HG02678 (cell line): ENCODE results near the gene SHROOM4.

Source experiments
- ATAC-seq: cut with Tn5 transposase; IDR thresholded peaks from one replicate; pipeline ENCODE4 v1.9.1; 2021; ENCODE audit warnings: mild to moderate bottlenecking, moderate library complexity; ENCODE audit not compliant: unreplicated experiment

Gene SHROOM4

DNA sequence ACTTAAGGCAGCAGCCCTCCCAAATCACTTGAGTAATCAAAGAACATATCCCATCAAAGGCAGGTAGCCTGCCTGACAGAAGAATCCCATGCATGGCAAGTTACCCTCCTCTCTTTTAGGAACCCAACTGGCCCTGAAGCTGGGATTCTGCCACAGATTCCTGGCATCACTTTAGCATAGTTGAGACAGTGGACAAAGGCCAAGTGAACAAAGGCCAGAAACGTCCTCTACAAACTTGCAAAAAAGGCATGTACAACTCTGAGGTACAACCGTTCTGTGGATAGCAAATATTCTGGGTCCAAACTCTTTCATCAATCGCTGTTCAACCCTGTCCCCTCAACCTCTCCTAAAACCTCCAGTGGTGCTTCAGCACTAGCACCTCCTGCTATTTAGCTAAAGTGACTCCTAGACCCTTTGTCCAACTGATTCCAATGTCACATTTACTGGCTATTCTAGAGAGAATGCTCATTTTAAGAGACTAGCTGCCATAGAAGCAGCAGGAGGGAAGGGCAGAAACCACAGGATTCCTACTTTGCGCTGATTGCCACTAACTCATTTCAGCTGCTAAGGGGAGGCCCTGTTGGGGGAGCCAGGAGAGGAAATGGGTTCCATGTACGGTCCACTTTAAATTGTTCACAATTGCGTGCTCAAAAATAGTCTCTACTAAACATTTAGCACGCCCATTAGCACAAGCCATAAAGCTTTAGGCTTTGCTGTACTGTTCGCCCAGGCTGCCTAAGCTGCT is 105.9 kb downstream of the SHROOM4 start:
- no peak for ATAC-seq

DNA sequence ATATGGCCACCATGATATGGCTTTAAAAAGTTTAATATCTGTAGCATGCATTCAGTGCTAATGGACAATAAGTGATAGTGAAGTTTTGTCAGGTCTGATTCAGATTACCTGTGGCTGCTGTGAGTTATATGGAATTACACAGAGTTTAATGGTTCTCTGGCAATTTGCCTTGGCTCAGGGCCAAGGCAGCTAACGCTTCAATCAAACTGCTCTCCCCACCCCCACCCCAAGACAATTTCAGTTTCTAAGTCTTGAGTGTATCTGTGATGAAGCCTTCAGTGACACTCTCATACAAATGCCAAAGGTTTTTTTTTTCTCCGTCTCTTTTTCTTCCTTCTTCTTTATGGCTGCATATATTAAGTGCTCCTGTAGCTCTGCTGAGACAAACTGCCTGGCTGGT is 106.6 kb downstream of the SHROOM4 start:
- ATAC-seq = no peak

DNA sequence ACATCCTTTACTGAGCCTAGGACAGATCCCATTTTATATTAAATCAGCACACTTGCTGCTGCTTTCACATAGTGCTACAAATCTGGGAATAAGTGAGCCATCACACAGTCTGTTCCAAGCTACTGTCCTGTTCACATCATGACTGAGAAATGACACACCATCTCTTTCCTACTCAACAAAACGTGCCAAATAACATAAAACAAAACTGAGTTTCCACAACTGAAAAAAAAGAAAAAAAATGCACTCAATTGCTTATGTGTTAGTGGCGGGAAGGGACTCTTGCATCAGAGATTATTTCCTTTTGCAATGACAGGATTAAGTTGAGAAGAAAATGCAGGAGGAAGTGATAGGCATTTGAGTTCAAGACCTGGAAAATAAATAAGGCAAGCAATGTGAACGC is 109.0 kb downstream of the SHROOM4 start:
- no peak for ATAC-seq

DNA sequence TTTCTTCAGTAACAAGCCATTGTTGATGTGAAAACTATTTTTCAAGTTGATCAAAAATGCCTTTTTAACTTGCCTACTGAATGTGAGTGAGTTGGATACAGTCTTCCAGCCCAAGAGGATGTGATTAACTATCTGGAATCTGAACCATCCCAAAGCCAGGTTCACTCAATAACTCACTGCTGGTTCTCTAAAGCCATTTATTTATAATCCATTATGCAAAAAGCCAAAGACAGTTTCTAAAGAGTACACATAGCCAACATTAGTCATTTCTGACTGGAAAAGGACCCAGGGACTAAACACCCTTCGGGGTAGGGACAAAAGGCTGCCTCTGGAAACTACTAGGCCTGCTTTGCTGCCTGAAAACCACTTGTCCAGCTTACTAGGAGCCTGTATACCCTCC is 109.6 kb downstream of the SHROOM4 start:
- no peak for ATAC-seq

DNA sequence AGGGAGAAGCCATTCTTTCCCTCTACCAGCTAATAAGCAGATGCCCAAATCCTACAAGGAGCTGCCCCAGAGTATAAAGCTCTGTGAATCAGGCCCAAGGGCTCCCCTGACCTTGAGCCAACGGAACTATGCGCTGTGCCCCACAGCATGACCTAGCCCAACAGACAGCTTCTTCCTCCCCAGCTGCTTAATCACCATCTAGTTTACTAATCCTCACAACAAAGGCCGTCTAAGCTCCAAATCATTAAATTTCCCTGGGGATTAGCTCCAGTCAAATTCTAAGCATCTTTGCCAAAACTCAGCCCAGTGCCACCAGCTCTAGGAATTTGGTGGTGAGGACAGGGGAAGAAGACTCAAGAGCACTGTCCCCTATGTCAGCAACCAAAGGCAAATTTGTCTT is 113.1 kb downstream of the SHROOM4 start:
- no peak for ATAC-seq

DNA sequence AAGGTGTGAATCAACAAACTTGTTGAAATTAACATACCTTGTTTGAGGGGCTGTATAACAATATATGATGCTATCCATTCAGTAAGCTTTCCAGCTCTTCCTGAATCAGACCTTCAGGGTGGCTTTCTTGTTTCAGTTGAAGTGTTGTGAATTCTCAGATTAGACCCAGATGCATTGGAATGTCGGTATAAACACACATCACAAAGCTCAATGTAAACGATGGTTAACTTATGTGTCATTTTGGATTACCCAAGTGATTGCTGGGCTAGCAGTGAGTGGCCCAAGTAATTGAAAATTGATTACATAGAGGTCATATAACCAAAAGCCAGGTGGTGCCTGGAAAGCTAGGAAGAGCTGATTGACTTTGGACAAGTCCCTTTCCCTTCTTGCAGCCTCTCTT is 115.0 kb downstream of the SHROOM4 start:
- ATAC-seq = no peak

DNA sequence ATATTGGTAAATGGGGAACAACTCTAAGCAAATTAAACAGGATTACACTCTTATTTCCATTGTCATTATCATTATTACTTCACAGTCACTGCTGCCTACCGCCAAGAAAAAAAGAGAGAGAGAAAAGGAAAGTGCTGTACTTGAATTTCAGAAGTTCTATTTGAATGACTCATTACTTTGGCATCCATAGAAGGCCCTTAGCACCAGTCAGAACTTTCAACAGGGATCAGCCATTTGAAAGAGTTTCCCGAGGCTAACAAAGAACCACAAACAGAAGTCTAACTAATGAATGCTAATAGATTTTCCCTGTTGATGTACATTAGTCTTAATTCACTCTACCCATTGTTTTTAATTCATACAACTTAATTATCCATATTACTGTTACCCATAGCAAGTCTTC is 116.3 kb downstream of the SHROOM4 start:
- no peak for ATAC-seq

DNA sequence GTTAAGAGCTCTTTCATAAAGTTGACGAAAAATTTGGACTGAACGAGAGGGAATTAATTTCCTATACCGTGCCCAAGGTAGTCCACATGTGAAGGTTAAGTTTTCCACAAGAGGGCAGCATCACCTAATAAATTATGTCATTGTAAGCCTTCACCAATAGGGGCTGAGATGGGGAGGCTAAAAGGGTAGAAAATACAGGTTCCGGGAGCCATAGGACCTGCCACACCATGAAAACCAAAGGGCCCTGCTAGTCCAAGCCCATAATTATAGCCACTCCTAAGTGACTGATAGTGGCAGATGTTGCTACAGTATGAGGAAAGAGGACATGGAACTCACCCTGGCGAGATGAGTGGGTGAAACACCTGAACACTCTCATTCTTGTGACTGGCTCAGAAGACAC is 122.2 kb downstream of the SHROOM4 start:
- ATAC-seq = peak; percentile 84

DNA sequence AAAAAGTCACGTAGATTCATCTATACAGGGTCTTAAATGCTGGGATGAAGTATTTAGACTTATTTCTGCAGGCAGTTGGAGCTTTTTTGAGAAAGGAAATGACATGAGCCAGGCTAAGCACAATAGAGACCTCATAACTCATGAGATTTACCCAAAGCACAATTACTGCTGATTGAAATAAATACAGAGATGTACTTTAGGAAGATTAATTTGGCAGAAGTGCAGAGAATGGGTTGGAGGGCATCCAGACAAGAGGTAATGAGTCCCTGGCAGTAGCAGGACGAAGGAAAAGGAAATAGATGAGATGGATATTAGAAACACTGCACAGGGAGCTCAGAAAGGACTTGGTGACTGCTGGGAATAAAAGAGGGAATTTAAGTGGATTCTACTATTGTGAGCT is 129.1 kb downstream of the SHROOM4 start:
- no peak for ATAC-seq

DNA sequence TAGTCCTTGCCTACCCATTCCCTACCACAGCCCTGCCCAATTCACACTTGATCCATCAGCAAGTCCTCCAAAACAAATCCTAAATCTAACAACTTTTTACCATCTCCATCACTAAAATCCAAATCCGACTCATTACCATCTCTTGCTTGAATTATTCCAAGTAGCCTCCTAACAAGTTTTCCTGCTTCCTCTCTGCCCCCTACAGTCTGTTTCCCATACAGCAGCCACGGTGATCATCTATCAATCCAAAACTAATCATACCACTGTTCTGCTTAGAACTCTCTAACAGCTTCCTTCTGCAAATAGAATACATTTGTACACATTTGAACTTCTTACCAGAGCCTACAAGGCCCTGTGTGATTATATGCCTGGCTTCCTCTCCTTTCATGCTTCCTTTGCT is 133.0 kb downstream of the SHROOM4 start:
- no peak for ATAC-seq

DNA sequence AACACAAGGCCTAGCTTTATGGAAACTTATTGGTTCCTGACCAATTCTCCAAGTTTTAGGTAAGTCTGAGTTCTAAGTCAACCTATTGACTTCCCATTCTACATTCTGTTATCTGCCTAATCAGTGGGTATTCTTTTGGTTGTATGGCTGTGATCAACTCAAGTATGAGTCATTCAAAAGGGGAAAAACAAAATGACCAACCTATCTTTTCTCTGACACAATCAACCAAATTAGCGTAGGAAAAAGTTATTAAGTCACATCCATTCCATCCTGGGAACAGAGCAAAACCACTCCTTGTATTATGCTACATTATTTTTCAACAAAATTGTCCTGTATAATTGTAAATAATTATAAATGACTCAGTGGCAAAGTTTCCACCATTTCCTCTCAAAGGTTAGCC is 136.2 kb downstream of the SHROOM4 start:
- ATAC-seq = no peak

DNA sequence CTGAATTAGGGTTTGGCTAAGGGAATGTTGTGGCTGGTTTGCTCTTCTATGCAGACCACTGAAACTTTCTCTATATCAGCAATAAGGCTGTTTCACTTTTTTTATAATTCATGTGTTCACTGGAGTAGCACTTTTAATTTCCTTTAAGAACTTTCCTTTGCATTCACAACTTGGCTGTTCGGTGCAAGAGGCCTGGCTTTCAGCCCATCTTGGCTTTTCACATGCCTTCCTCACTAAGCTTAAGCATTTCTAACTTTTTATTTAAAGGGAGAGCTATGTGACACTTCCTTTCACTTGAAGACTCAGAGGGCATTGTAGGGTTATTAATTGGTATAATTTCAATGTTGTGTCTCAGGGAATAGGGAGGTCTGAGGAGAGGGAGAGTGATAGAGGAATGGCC is 142.3 kb downstream of the SHROOM4 start:
- no peak for ATAC-seq

DNA sequence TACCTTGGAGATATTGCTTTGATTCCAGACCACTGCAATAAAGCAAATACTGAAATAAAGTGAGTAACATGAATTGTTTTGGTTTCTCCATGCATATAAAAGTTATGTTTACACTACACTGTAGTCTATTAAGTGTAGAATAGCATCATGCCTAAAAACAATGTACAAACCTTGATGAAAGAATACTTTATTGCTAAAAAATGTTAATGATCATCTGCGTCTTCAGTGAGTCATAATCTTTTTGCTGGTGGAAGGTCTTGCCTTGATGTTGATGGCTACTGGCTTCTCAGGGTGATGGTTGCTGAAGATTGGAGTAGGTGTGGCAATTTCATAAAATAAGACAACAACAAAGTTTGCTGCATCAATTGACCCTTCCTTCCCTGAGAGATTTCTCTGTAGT is 145.1 kb downstream of the SHROOM4 start:
- ATAC-seq = no peak

DNA sequence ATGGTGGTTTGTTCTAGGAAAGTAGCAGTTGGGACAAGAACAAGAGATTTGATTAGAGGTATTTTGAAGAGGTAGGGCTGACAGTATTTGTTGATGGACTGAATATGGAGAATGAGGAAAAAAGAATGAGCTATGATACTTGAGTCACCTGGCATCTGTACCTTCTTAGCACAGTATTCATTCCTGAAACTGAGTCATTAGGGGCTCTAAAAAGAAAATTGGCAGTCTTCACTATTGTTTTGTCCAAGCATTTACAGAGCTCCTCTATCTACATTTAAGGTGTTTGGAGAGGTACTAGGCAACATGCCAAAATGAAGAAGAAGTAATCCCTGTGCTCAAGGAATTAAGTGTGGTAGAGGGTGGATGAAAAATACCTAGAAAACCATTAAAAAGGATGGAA is 165.8 kb downstream of the SHROOM4 start:
- no peak for ATAC-seq

DNA sequence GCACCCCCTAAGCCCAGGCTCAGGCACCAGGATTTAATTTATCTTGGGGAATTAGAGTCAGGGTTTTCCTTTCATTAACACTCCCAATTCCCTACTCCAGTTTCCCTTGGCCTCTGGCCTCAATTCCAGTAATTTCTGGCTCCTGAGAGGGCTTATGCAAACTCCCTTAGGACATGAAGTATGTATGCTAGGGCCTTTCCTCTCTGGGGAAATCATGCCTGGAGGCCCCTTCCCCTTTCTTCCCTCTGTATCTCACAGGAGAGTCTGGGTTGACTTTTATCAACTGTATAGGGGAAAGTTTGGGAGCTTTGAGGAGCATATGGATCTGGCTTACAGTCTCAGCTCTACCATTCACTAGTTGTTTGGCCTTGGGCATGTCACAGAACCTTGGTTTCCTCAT is 169.5 kb downstream of the SHROOM4 start:
- no peak for ATAC-seq

DNA sequence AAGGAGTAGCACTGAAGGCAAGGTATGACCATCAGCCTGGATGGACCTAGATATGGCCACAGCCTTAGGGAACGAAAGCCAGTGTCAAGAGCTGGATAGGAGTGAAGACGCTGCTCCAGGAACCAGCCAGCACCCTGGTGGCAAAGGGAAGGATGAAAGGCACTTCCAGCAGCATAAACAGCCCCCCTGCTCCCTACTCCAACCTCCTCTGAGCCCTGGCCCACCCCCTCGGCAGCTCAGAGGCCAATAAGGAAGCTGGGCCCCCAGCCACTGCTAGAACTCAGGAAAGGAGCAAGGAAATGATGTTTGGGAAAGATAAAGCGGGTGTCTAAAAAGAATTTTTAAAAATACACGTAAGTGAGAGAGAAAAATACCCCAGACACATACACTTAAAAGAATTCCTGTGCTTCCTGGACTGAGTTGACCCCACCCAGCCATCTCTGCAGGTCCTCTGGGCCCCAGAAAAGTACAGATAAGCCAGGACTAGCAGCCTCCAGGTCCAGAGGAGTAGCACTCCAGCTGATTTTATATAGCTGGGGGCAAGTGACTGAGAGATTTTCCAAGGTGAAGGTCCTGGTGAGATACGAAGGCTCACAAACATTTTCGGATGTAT is 170.4 kb downstream of the SHROOM4 start:
- ATAC-seq = no peak

DNA sequence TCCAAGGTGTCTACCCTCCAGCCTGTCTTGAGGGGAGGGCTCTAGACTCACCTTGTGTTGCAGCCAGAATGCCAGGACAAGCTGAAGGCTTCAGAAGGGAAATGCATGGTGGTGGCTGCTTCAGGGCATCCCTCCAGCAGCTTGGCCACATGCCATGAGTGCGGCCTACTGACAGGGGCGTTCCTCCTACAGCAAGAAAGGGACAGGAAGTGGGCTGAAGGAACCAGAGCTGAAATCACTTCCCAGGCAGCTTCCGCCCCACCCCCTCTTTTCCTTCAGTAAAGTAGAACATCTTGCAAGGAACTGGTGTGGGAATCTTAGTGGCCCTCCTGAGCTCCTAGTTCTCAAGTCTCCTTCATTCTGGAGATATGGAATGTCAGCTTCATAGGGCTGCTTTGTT is 175.9 kb downstream of the SHROOM4 start:
- ATAC-seq = no peak

DNA sequence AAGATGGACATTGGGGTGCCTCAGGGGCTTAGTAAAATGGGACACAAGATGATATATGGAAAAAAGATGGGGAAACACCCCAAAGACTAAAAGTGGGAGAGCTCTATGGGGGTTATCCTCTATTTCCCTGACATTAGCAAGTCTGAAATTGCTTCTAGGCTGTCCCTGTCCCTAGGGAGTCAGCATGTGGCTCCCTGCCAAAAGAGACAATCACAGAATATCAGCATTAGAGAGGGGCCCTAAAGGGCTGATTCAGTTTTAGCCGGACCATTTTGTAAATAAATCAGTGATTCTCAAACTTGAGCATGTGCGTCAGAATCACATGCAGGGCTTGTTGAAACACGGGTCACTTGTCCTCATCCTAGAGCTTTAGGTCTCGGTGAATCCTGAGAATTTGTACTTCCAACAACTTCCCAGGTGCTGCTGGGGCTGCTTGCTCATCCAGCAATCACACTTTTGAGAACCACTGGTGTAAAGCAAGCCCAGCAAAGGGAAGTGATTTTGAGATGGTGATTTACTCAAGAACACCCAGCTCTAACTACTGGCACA is 178.1 kb downstream of the SHROOM4 start:
- ATAC-seq = no peak

DNA sequence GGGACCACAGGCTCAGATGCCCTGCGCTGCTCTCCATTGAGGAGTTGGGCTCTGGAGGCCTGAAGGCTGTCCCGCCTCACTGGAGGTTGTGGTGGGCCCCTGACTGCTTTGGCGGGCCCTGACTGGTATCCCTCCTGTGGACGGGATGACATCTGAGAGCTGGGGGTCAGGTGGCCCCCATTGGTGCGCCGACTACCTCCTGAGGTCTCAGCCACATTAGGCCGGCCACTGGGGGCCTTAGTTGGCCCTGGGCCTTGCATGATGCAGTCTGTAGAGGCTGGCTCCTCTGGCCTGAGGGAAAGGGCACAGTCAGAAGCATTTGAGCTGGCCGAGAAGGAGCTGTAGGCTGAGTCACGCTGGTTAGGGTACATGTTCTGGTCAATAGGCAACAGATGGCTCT is 178.8 kb downstream of the SHROOM4 start:
- no peak for ATAC-seq

DNA sequence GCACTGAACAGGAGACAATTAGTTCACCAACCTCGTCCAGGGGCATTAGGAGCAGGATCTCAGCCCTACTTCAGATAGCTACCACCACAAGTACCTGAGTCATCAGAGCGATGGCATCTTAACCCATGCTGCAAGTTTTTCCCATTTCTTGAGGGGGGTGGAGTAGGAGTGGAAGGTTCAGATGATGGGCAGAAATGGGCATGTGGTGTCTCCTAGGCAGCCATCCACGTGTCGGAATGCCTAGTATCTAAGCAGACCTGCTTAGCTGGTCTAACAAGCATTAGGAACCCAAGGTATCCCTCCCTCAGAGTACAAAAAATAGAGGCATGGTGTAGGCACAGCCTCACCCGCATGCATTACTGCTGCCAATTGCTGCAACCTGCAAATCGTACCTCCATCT is 184.2 kb downstream of the SHROOM4 start:
- no peak for ATAC-seq

DNA sequence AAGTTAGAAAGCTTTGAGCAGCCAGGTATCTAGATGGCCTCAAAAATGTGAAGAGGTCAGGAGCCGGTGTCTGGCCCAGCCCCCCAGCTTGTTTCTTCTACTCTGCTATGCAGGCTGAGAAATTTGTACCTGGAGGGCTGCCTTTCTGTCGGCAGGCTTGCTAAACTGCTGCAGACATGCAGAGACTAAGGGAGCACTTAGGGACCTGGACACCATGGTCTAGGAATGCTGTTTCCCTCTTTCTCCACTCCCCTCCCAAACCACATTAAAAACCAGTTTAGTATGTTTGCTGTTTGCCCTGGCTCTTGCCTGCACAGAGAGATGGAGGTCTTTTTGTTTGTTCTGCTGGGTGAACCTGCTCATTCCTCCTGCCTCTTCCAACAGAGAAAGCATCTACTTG is 186.3 kb downstream of the SHROOM4 start:
- no peak for ATAC-seq

DNA sequence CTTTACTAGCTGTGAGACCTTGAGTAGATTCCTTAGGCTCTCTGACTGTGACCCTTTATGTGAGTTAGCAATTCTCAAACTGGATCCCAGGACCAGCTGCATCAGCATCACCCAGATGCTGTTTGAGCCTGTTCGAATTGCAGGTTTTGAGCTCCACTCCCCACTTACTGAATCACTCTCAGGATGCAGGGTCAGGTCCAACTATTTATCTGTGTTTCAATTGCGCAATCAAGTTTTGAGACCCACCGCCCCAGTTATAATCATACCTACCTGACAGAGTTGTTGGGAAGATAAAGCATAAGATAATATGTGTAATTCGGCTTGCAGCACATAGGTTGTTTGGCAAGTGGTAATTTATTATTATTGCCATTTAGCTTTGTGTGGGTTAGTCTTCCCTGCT is 187.6 kb downstream of the SHROOM4 start:
- ATAC-seq = no peak

DNA sequence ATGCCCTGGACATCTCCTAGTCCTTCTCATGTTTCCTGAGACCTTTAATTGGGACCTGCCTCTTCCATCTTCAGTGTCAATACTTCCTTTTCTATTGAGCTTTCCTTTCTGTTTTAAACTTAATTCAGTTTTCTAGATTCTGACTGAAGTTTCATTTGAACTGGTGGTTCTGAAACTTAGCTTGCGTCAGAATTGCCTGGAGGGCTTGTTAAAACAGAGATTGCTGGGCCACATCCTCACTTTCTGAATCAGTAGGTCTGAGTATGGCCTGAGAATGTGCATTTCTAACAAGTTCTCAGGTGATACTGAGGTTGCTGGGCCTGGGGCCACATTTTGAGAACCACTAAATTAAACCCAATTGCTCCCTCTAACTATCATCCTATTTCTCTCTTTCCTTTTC is 191.2 kb downstream of the SHROOM4 start:
- ATAC-seq = no peak
